Measurements from ENCODE around the gene TCF23.
"Not testable (repeated sequence)": the region's sequence is repeated elsewhere in the genome, so short reads cannot be mapped to it uniquely, and the experiment has no call there.

Gene TCF23

DNA sequence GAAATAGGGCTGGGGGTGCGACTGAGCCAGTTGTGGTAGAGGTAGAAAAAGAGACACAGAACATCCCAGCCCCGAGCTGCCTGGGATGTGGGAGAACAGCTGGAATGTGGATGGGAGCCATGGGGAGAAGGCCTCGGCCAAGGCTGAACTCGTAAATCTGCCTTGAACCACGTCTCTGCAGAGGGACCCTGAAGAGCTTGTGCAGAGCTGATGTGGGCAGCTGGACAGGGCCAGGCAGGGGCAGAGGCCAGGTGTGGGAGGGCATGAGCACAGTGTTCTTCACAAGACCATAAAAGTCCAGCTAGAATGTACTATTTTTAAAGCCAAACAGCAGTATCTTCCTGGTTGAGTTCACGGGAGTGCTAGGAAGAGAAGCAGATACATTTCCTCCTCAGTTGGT, 5.7 kb downstream of the TCF23 start:
- DNase-seq (ENCODE audit: low read depth, low spot score), result no peak

DNA sequence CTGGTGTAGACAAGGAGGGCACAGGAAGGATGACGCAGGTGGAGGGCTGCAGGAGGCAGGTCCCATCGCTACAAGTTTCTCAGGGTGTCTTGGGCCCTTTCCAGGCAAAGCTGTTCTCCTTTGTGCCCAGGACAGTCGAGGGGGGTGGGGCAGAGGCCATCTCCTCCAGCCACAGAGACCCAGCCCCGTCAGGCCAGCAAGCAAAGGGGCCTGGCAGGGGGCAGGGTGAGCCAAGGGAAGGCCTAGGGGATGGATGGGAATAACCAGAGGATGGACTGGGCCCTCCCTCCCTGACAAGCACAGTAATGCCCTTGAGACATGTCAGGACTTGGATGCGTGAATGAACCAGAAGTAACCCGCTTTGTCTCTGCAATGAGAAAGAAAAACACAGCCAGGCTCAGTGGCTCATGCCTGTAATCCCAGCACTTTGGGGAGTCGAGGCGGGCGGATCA, 6.3 kb downstream of the TCF23 start:
- no peak for DNase-seq (ENCODE audit: low read depth, low spot score)

DNA sequence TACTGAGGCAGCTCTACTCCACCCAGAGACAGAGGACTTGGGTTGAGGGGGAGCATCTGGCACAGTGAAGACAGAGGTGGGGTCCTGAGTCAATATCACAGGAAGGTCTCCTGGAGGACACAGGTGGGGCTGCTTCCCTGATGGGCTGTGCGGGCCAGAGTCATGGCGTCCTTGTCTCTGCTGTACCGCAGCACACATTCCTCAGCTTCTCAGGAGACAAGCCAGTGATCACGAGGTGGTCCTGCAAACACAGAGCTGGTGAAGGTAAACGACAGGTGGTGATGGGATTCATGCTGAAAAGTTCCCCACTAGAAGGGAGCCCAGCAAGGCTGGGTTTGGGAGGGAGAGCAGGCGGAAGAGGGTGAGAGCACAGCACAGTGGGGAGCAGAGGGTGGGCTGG, 9.7 kb downstream of the TCF23 start:
- no peak for DNase-seq (ENCODE audit: low read depth, low spot score)

DNA sequence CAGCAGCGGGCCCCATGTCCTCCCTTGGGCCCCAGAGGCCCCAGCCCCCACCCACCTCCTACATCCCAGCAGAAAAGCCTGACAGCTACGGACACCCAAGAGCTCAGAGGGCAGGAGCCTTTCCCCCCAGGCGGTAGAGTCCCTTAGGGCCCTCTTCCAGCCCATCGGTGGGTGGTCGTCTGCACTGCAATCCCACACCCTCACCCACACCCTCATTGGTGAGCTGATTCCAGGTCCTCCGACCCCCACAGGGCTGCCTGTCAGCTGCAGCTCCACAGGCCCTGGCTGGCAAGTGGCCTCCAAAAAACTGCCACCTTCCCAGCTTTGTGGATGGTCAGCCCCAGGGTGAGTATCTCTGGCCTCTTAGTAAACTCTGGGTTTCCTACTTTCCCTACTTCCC, 10.5 kb downstream of the TCF23 start:
- no peak for DNase-seq (ENCODE audit: low read depth, low spot score)

DNA sequence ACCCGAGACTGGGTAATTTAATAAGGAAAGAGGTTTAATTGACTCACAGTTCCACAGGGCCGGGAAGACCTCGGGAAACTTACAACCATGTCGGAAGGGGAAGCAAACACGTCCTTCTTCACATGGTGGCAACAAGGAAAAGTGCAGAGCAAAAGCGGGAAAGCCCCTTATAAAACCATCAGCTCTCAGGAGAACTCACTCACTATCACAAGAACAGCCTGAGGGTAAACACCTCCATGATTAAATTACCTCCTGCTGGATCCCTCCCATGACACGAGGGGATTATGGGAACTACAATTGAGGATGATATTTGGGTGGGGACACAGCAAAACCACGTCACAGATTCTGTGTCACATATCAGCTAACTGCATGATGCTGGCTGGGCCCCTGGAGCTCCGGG, 11.4 kb downstream of the TCF23 start:
- DNase-seq (ENCODE audit: low read depth, low spot score), result no peak

DNA sequence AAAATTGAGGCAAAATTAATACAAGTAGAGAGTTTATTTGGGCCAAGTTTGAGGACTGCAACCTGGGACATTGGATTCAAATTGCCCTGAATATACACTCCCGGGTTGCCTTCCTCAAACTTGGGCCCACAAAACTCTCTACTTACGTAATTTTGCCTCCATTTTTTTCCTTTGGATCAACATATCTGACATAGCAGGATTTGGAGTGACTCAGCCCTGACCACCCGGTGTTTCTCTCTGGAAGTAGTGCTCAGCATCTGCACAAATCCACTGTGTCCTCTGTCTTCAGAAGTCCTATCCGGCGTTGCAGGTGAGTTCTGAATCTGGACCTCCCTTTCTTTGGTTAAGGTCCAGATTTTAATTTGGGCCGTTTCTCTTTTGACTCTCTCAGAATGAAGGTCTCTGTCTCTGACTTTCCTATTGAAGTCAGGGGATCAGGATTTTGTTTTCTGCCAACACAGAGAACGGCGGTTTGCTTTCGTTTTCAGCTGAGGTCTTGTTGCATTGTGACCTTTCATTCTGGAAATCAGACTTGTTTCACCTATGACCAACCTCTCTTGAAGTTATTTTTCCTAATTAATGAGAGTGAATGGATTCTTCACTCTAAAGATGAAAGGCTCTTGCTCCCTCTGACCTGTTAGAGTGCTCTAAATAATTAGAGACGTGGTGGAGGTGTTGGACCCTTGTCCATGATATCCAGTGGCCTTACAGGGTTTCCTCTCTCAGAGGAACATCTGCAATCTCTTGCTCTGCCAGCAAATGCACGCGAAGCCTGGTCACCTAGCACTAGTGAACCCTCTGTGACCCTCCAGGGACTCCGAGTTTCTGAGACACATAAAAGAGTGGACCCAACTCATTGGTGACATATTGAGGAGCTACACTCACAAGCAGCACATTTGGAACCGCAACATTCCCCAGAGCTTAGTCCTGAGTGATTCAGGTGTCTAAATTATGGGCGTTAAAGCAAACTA, 13.6 kb downstream of the TCF23 start:
- no peak for DNase-seq (ENCODE audit: low read depth, low spot score)

DNA sequence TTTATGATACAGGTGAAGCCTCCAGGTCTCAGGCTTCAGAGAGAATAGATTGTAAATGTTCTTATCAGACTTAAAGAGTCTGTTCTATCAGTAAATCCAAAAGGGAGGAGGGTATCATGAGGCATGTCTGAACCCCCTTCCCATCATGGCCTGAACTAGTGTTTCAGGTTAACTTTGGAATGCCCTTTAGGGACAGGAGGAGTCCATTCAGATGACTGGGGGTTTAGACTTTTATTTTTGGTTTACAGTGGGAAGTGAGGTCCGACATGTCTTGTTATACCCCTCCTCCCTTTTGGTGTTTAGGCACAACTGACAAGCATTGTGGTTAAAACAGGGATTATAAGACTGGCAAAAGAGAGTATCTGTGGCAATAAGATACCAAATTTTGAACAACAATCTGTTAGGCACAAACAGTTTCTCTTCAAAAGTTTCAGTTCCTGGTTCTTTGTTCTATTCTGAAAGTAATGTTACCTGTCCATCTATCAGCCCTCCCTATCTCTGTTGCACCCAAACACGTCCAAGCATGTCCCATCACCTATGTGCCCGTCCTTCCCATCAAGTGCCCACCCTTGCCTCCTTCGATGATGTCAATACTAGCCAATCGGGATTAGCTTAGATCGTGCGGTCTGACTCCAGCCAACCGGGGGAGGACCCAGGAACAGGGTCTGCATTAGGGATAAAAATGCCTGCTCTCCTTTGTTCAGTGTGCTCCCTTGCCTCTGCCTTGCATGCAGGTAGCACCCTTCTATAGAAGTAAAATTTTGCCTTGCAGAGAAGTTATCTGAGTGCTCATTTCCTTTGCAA, 16.4 kb downstream of the TCF23 start:
- no peak for DNase-seq (ENCODE audit: low read depth, low spot score)

DNA sequence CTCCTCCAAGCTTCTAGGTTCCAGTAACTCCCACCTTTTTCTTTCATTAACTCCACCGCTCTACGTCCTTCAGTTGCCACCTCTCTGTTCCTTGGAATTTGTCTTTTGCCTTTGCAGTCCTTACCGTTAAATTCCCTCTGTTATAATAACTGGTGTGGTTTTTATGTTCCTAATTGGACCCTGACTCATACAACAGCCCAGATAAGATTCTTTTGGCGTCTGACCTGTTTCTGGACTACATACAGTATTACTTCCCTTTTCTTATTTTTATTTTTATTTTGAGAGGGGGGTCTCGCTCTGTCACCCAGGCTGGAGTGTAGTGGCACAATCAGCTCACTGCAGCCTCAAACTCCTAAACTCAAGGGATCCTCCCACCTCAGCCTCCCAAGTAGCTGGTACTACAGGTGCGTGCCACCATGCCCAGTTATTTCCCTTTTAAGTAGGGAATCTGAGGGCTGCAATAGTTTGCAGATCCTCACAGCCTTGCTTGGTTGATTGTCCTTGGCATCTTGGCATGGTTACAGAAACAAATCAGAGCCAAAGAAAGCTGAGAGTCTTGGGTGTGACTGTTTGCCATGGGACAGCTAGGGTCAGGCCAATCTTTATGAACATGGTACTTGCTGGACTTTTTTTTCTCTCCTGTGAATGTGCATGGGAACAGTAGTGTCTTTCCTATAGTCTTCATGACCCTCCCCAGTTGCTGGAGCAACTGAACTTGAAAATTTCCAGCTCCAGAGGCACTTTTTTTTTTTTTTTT, 22.0 kb downstream of the TCF23 start:
- no peak for DNase-seq (ENCODE audit: low read depth, low spot score)

DNA sequence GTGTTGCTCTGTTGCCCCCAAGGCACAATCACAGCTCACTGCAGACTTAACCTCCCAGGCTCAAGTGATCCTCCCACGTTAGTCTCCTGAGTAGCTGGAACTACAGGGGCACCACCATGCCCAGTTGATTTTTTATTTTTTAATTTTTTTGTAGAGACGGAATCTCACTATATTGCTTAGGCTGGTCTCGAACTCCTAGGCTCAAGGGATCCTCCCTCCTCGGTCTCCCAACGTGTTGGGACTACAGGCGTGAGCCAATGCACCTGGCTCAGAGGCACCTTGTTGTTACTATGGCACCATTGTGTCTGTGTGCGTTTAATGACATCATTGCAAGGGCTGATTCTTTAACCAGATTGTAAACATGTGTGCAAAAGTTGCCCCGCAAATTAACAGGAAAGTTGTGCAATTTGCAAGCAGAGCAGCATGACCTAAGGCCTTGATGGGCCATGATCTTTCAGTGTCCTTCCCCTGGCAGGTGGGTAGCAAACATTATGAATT, 22.6 kb downstream of the TCF23 start:
- DNase-seq (ENCODE audit: low read depth, low spot score), result no peak

DNA sequence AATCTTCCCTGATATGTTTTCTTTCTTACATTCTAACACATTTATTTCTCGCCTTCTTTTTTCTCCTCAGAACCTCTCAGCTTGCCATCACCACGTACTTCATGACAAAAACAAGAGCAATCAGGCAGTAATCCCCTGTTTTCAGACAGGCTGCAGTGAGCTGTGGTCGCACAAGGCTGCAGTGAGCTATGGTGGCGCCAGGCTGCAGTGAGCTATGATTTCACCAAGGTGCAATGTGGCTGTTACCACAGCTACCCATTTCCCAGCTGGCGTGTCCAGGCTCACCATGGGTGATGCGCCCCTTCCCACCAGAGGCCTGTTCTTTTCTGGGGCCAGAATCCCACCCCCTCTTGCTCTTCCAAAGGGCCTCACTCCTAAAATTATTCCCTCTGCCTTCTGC, 25.8 kb downstream of the TCF23 start:
- DNase-seq (ENCODE audit: low read depth, low spot score), result no peak

DNA sequence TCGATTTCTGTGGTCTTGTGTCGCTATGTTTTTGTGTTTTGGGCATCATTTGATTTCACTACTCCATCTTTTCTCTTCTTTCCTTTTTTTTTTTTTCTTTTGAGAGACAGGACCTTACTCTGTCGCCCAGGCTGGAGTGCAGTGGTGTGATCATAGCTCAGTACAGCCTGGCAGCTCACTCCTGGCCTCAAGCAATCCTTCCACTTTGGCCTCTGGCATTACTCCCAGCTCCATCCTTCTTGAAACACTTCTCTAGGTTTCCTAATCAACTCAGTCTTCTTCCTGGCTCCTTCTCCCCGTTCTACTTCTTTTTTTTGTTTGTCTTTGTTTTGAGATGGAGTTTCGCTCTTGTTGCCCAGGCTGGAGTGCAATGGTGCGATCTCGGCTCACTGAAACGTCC, 26.5 kb downstream of the TCF23 start:
- no peak for DNase-seq (ENCODE audit: low read depth, low spot score)

DNA sequence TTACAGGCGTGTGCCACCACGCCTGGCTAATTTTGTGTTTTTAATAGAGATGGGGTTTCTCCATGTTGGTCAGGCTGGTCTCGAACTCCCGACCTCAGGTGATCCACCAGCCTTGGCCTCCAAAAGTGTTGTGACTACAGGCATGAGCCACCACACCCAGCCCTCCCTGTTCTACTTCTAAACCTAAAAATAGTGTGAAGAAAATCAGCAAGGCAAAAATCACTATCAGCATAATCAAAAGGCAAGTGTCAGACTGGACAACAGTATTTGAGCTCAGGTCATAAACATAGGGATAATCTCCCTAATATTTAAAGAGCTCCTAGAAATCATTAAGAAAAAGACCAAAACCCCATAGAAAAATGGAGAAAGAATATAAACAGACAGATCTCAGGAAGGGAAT, 27.0 kb downstream of the TCF23 start:
- not testable (repeated sequence) for DNase-seq (ENCODE audit: low read depth, low spot score)

DNA sequence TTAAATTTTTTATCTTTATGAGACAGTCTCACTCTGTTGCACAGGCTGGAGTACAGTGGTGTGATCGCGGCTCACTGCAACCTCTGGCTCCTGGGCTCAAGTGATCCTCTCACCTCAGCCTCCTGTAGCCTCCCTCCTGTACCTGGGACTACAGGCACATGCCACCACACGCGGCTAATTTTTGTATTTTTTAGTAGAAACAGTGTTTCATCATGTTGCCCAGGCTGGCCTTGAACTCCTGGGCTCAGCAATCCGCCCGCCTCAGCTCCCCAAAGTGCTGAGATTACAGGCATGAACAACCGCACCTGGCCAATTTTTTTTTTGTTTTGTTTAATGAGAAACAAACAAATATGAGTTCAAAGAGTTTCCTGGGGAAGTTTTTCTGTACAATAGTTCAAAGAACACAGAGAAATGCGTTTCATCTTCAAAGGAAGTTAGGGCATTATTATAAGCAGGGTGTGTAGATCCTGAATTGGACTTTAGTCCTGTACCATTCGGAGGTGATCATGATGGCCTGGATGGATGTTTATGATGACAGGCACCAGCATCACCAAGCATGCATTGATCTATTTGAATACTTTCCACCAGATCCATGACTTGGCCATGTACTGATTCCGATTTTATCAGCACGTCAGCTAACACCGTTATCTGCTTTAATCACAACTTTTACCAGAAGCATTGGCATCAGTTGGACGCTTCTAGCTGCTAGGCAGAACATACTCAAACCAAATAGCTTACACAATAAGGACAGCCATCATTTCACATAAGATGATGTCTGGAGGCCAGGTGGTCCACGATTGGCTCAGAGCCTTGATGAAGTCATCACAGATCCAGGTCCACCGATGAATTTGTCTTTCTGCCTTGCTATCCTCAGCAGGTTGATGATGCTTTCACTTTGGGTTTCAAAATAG, 28.9 kb downstream of the TCF23 start:
- no peak for DNase-seq (ENCODE audit: low read depth, low spot score)

DNA sequence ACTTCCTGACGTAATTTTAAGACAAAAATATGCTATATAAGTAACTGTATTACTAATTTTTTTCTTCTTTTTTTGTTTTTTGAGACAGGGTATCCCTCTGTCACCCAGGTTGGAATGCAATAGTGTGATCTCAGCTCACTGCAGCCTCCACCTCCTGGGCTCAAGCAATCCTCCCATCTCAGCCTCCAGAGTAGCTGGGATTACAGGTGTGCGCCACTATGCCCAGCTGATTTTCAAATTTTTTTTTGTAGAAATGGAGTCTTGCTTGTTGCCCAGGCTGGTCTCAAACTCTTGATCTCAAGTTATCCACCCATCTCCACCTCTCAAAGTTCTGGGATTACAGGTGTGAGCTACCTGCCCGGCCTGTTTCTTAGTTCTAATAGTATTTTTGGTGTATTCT, 29.7 kb downstream of the TCF23 start:
- DNase-seq (ENCODE audit: low read depth, low spot score), result no peak

DNA sequence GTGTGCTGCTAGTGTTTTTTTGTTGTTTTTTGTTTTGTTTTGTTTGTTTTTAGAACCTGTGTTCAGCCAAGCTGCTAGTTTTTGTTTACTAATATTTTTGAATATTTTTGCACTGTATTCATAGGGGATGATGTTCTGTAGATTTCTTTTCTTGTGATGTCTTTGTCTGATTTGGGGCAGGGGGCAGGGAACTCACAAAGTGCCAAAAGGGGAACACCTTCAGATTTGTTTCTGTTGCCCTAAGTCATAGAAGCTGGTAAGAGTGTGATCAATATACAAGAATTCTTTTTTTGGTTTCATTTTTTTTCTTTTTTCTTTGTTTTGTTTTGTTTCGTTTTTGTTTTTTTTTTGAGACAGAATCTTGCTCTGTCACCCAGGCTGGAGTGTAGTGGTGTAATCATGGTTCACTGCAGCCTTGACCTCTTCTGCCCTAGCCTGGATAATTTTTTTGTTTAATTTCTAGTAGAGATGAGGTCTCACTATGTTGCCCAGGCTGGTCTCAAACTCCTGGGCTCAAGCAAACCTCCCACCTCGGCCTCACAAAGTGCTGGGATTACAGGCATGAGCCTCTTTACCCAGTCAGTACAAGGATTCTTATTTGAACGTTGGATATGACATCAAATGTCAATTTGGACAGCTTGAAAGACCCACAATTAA, 30.7 kb downstream of the TCF23 start:
- no peak for DNase-seq (ENCODE audit: low read depth, low spot score)

DNA sequence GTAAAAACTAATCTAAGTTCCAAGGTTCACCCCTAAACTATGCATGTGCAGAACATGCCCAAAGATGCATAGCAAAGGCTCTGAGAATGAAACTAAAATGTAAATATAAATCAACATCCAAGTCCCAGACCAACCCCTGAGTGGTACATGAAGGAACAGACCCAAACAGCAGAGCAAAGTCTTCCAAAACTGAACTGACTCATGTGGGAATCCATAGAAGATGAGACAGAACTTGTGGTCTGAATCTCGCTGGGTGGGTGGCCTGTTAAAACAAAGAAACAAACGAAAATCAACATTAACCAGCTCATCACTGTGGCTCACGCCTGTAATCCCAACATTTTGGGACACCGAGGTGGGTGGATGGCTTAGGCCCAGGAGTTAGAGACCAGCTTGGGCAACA, 33.5 kb downstream of the TCF23 start:
- no peak for DNase-seq (ENCODE audit: low read depth, low spot score)

DNA sequence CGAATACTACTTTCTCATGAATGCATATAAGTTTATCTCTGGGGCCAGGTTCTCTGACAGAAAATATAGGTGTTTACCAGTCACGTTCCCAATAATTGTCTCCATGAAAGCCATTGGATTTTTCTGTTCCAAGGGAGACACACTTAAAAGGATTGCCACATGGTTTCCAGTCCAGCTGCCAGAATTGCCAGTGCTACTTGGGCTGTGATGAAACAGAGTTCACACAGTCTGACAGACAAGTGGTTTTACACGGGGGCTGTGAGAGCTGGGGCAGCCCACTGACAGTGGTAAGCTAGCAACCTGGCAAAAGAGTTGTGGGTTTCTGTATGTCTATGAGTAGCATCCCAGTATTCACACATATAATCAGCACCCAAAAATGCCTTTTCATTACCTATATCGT, 35.3 kb downstream of the TCF23 start:
- DNase-seq (ENCODE audit: low read depth, low spot score), result no peak

DNA sequence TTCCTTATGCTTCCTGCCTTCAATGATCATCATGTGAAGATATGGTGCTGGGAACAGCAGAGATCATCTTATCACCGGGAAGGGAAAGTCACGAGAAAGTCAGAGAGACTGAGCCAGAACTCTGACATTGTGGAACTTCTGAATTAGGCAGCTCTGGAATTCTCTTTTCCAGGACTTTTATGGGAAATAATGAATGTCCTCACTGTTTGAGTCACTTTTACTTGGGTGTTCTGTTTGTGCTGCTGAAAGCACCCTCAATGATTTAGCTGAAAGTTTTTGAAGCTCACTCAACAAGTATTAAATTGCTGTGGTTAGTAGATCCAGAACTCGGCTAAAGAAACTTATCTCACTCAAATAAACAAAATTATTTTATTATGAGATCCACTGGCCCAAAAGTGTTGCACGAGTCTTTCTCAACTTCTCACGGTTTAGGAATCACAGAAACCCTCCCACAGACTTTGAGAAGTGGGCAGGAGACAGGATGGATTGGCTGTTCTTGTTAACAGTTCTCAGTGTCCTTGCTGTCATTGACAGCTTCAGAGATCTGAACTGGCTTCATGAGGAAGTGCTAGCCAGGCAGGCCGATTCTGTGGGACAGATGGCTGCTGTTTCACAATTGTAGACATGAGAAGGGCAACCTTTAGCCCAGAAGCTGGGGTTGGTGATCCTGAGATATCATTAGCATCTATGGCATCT, 36.7 kb downstream of the TCF23 start:
- no peak for DNase-seq (ENCODE audit: low read depth, low spot score)

DNA sequence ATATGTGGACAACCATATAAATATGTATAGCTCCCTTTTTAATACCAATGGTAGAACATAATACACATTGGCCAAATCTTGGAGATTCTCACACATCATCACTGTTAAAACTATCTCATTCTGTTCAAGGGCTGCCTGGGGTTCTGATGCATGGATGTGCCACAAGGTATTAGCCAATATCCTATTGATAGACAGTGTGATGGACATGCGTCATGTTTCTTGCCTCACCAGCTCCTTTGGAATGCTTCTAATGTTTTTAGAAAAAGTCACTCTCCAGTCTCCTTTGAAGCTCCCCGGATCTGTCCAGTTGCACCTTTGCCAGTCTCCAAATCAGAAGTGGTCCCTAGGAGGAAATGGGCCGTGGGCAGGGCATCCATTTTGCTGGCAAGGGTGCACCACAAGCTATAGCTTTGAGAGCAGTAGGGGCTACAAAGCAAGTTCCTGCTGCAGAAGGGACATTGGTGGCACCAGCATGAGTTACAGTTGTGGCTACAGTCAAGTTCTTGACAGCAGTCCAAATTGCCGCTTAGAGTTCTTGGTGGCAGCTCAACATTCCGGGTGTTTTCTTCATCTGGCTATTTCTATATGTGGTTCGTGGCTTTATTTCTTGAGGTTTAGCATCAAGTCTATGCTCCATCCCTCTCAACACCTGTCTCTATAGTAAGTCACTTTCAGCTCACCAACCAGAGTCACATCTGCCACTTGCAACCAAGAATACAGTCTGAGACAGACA, 38.0 kb downstream of the TCF23 start:
- no peak for DNase-seq (ENCODE audit: low read depth, low spot score)
